Measurements from ENCODE around the gene MXD3.

DNA sequence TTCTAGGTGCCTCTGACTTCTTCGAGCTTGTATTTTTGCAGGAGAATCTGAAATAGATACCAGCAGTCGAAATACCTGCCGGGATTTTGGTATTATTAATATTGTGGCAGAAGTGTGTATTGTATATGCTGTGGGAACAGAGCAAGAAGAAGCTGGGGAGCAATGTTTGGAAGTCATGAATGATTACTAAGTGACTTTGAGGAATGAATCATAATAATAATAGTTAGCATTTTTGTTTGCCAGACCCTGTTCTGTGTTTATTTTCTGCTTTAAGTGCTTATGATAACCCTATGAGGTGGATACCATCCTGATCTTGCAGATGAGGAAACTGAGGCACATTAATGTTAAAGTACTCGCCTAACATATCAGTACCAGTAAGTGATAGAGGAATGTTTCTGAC, 40.6 kb downstream of the MXD3 start:
- TF ChIP-seq, protein P1, sequence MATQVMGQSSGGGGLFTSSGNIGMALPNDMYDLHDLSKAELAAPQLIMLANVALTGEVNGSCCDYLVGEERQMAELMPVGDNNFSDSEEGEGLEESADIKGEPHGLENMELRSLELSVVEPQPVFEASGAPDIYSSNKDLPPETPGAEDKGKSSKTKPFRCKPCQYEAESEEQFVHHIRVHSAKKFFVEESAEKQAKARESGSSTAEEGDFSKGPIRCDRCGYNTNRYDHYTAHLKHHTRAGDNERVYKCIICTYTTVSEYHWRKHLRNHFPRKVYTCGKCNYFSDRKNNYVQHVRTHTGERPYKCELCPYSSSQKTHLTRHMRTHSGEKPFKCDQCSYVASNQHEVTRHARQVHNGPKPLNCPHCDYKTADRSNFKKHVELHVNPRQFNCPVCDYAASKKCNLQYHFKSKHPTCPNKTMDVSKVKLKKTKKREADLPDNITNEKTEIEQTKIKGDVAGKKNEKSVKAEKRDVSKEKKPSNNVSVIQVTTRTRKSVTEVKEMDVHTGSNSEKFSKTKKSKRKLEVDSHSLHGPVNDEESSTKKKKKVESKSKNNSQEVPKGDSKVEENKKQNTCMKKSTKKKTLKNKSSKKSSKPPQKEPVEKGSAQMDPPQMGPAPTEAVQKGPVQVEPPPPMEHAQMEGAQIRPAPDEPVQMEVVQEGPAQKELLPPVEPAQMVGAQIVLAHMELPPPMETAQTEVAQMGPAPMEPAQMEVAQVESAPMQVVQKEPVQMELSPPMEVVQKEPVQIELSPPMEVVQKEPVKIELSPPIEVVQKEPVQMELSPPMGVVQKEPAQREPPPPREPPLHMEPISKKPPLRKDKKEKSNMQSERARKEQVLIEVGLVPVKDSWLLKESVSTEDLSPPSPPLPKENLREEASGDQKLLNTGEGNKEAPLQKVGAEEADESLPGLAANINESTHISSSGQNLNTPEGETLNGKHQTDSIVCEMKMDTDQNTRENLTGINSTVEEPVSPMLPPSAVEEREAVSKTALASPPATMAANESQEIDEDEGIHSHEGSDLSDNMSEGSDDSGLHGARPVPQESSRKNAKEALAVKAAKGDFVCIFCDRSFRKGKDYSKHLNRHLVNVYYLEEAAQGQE (IDR thresholded peaks at IDR 0.05; ENCODE audit: insufficient read depth in 1 of 2, low read depth in 2 of 2, low read length in 2 of 2) = no peak
- TF ChIP-seq POLR2AphosphoS5 (IDR thresholded peaks at IDR 0.05; ENCODE audit: low read depth, low read length) (no peak), SIN3A (IDR thresholded peaks at IDR 0.05; ENCODE audit: borderline replicate concordance, insufficient read depth, low read length) (no peak), TAF1 (IDR thresholded peaks at IDR 0.05; ENCODE audit: borderline replicate concordance, insufficient read depth, low read length) (no peak), FOXP2 (optimal IDR thresholded peaks at IDR 0.05; ENCODE audit: borderline replicate concordance, extremely low read depth, extremely low read length, insufficient read depth) (no peak)

Data from PFSK-1 (cell line).